Activated T-cell treated with anti-CD3 and anti-CD28 coated beads, Interleukin-2, amount 50 U/mL, for 48 hours (primary cell): ENCODE data around the gene SCNN1A.
A peak's percentile ranks its signal among the peaks of the same experiment; 100 is the strongest.

Source experiments
- DNase-seq, 2 experiments: peaks; one replicate each; pipeline ENCODE4 v3.0.0-alpha.2; 2020

Gene SCNN1A

DNA sequence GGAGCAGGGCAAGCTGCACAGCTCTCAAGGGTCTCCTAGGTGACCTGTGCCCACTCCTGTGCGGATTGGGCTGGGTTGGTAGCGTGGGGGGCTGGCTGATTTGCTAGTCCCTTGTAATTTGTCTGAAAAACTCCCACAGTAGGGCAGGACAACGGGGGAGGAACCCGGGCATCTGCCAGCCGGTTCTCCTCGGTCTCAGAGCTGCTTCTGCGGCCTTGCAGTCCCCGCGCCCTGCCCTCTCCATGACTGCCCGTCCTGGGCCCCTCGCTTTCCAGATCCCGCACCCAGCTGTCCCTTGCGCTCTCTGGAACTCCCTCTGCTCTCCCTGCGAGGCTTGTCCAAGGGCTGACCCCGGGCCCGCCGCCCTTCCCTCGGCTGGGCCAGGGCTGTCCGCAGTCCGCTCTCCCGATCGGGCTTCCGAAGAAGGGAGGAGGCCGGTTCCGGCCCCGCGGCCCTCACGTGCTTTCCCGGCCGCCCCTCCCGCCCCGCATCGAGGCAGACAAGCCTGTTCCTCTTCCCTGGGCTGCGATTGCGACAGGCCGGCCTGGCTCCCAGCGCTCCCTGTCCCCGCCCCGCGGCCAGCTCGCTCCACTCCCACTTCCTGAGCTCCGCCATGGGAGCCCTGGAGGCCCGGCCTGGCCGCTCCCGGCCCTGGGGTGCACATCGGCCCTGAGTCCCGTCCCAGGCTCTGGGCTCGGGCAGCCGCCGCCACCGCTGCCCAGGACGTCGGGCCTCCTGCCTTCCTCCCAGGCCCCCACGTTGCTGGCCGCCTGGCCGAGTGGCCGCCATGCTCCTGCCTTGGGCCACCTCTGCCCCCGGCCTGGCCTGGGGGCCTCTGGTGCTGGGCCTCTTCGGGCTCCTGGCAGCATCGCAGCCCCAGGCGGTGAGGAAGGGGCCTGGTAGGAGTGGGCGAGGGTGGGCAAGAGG lies 8.5 kb upstream of the SCNN1A start, which contains the start of gene LTBR:
LTBR (plus strand) TSS at position 591 of the 927 bp plus-strand sequence; CDS start at position 788, 197 bp downstream.
- DNase-seq = peak in 1 of 2 experiments; percentile 46

GRCh38 chr12:6382982-6383381 lies 7.6 kb upstream of the SCNN1A start:
- DNase-seq = no peak

- no peak for DNase-seq
Measured at GRCh38 chr12:6382371-6382770, 7.0 kb upstream of the SCNN1A start.

DNA sequence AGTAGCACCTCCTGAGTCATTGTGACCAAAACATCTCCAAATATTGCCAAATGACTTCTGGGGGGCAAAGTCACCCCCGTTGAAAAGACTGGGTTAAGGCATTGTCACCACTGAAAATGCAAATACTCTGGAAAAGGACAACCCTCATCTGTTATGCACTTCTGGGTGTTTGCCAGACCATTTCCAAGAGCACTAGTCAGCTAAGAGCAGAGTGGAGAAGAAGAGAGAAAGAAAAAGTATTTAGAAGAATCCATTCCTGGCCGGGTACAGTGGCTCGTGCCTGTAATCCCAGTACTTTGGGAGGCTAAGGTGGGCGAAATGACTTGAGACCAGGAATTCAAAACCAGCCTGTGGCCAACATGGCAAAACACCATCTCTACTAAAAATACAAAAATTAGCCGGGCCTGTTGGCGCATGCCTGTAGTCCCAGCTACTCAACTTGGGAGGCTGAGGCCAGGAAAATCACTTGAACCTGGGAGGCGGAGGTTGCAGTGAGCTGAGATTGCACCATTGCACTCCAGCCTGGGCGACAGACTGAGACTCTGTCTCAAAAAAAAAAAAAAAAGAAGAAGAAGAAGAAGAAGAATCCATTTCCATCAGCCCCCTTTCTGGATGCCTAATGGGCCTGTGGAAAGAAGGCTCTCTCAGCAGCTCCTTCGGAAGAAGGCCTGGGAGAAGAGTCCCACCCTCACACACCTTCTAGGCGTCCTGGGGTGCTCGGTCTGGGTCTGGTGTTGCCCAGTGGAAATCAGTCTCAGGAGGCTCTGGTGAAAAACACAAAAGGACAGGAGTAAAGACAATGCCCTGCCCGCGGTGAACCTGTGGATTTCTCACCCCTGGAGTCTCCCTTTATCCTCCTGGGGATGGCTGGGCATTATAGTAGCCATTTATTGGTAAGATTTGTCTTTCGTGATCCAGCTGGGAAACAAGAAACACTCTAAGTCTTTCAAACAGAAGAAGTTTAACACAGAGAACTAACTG lies 5.1 kb upstream of the SCNN1A start:
- no peak for DNase-seq

- no peak for DNase-seq
Measured at GRCh38 chr12:6378709-6379472, 3.5 kb upstream of the SCNN1A start.

DNA sequence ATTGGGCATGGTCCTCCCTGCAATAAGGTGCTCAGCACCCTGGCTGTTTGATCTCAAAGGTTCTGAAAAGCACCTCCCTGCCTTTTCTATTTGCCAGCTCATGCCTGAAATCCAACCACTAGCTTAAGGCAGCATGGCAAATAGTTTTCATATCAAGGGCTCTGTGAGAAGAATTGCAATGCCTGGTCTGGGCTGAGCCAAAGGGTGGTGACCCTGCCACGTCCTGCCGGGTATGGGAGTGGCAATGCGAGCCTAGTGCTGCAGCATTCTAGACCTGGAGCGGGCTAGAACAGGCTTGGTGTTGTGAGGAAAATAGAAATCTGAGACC lies 2.3 kb upstream of the SCNN1A start:
- DNase-seq = no peak

DNA sequence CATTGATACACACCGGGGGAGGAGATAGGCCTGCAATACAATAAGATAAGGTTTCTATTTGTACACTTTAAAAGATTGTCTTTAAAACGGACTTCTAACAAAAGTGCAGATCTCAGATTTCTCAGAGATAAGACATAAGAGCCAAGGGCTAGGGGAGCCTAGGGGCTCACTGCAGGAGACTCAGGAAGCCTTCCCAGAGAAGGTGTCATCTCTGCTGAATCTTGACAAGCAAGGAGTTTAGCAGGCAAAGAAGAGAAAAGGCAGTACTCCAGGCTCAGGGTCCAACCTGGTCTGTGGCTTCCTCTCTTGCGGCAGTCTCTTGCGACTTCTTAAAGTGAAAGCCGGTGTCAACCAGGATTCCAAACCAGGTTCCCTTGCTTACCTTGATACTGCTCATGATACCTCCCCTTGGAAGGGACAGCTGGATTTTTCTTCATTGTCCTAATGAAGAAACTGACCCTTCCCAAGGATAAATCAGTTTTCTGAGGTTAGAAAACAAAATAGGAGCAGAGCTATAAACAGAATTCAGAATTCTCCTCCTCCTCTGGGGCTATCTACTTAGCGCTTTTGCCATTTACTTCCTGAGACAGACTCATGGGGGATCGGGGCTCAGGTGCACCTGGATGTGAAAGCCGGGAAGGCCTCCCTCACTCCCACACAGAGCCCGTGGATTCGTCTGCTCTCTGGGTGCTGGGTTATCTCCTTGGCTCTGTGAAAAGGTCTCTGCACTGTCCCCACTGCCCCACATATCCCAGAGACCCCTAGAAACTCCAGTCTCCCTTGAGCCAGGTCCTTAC lies 1.7 kb upstream of the SCNN1A start:
- DNase-seq = no peak

- DNase-seq = no peak
Measured at GRCh38 chr12:6376079-6376869, 911 bp upstream of the SCNN1A start.

GRCh38 chr12:6374786-6375160 lies 590 bp downstream of the SCNN1A start:
- no peak for DNase-seq

DNA sequence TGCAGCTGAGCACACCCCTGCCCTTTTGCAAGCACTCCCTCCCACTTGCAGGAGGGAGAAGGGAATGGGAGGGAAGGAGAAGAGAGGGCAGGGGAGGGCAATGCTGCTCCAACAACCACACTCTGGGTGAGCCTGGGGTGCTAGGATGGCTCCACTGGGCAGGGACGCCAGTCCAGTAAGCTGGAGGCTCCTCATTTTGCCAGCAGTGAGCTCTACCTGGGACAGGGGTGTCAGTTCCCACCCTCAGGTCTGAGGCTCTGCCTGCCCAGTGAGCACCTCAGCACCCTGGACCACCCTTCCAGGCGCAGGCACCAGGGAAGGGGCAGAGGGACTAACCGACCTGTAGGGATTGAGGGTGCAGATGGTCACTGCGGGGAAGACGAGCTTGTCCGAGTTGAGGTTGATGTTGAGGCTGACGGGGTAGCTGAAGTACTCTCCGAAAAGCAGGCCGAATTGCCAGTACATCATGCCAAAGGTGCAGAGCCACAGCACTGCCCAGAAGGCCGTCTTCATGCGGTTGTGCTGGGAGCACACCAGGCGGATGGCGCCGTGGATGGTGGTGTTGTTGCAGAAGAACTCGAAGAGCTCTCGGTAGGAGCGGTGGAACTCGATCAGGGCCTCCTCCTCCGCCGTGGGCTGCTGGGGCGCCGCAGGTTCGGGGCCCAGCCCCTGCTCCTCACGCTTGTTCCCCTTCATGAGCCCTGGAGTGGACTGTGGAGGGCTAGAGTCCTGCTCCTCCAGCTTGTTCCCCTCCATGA lies 1.2 kb downstream of the SCNN1A start:
- DNase-seq = no peak

GRCh38 chr12:6373022-6373787 lies 2.2 kb downstream of the SCNN1A start:
- no peak for DNase-seq

DNA sequence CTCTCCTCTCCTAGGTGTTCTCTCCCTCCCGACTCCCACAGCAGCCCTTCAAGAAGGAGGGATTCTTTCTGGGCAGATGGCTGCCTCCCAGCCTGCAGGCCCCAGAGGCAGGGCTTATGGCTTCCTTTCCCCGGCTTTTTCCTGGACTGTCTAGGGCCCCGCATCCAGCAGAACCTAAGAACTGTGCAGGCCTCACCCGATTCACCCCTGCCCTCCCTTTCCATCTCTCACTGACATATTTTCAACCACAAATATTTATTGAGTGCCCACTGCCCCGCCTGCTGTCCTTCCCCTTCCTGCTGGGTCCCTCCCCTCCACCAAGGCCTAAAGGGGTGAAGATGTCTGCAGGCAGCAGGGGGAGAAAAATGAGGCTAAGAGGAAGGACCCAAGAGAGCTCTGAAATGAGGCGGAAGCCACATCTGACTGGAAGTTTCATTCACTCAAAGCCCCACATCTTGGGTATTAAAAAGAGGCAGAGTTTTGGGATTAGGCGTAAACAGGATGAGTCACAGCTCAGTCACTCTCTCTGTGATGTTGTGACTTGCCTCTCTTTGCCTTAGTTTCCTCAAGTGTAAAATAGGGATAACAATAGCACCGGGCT lies 2.9 kb downstream of the SCNN1A start:
- DNase-seq = peak in 1 of 2 experiments; percentile 44

GRCh38 chr12:6370994-6371754 lies 4.2 kb downstream of the SCNN1A start:
- no peak for DNase-seq

- DNase-seq = no peak
Measured at GRCh38 chr12:6370576-6370935, 4.8 kb downstream of the SCNN1A start.

DNA sequence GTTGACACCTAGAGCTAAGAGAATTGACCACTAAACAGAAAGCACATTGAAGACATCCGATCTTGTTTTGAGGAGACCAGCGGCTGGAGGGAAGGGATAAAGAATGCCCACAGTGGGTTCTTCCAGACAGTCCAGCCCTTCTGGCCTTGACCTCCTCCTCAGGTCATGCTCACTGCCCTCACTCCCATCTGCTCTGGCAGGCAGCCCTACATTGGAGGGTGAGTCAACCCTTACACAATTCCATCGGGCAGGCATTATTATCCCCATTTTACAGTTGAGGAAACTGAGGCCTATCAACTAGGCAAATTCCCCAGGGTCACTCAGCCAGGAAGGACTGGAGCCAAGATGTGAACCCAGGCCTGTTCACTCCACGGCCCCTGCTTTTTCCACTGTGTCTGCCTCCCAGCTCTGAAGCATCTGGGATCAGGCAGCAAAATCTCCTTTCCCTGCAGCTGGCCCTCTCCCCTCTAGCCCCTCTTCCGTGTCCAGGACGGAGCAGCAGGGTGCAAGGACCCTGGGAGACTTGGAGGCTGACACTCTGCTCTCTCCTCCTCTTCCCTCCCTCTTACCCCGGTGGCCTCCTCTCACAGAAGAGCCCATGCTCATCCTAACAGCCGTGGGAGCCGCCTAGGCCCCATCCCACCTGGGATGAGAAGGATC lies 5.3 kb downstream of the SCNN1A start:
- DNase-seq = no peak

DNA sequence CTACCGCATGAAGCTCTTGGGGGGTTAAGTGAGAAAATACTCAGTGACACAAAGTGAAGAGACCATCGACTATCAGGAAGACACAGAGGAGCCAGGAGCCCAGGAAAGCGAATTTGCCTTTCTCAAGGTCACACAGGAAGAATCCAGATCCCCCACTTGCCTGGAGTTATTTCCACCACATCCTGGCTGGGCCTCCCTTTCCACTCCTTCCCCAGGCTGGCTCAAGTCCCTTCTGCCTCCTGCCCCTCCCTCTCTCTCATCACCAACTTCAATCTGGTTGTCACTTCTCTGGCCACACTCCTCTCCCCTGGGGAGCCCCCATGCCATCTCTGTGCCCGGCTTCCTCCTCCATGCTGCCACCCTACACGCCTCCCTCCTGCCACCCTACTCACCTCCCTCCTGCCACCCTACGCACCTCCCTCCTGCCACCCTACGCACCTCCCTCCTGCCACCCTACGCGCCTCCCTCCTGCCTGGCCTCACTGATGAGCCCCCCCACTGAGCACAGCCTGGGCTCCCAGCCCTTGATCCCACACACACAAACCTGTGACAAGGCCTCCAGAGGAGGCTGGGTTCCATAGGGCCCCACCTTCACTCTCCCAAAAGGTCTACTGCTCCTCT lies 6.3 kb downstream of the SCNN1A start:
- DNase-seq = no peak
